Erythroblast (primary cell): ENCODE measurements around the gene ZNF738.

ENCODE experiments used
- GATA1 ChIP-seq: IDR thresholded peaks from 2 replicates; pipeline ENCODE4 v1.6.1; 2011; ENCODE audit warnings: low read depth, mild to moderate bottlenecking, control low read depth, low read length, moderate library complexity
- POLR2A ChIP-seq: IDR thresholded peaks from 2 replicates; pipeline ENCODE4 v1.6.1; 2011; ENCODE audit warnings: mild to moderate bottlenecking, low read length

DNA sequence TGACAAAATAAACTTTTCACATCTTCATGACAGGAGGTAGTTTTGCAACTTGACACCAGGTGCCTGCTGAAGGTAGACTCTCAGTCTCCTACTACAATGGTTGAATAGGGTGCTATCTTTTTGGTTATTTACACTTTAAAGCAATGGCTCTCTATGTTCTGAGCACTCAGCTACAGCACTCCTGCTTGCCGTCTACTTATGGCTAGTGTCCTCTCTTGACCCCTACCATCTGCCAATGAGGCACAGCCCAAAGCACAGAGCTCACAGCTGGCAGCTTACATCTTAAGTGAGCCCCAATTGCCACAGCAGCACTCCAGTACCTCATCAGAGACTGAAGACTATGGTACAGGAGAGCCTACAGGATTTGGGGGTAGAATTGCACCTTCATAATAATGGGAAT is 41.0 kb upstream of the ZNF738 start:
- no peak for TF ChIP-seq POLR2A
- TF ChIP-seq GATA1, result no peak
